Measurements from ENCODE around the gene TYRP1. TPM values are rescaled to one million over a fixed set of nuclear protein-coding genes. Genes with fewer than 3 reads are reported as not detected.

TYRP1 gene
- polyA plus RNA-seq, 1 donor from 2014 or later, result not detected

GRCh38 chr9:12695474-12695873, 2.3 kb downstream of the TYRP1 start:
- H3F3A ChIP-seq (ENCODE audit: insufficient read depth, low read length, poor library complexity, severe bottlenecking), result no peaks in the 10 kb centered on the region
- H3K27ac ChIP-seq (ENCODE audit: low read length), result no peak overlapping the region
- H3K9me3 ChIP-seq (ENCODE audit: low read length), result no peaks in the 10 kb centered on the region
- H3K9ac ChIP-seq (ENCODE audit: low read length), result no peak overlapping the region
- no peaks in the 10 kb centered on the region for H3K79me2 ChIP-seq (replicated peaks; ENCODE audit: insufficient read depth, low read length)
- H3K4me2 ChIP-seq (ENCODE audit: low read length), result no peak overlapping the region
- H3K27me3 ChIP-seq (ENCODE audit: insufficient read depth, low read depth, low read length), result no peaks in the 10 kb centered on the region
- no peak overlapping the region for H3K4me3 ChIP-seq (ENCODE audit: low read length)
- H3K9me2 ChIP-seq (ENCODE audit: insufficient read depth, low read length), result no peaks in the 10 kb centered on the region
- H4K20me1 ChIP-seq (ENCODE audit: insufficient read depth), result no peaks in the 10 kb centered on the region
- H2AFZ ChIP-seq (ENCODE audit: low read depth, low read length), result no peak overlapping the region
- no peak for TF ChIP-seq REST (IDR thresholded peaks at IDR 0.05; ENCODE audit: borderline replicate concordance)
- TF ChIP-seq RAD21 (conservative IDR thresholded peaks at IDR 0.05), result no peak
- no peak for TF ChIP-seq EP300 (conservative IDR thresholded peaks at IDR 0.05; ENCODE audit: poor library complexity, severe bottlenecking)
- no peak for TF ChIP-seq SMC3 (conservative IDR thresholded peaks at IDR 0.05; ENCODE audit: poor library complexity)
- no peak for TF ChIP-seq EZH2 (IDR thresholded peaks at IDR 0.05; ENCODE audit: borderline replicate concordance, insufficient read depth, low read length, poor library complexity, severe bottlenecking)
- TF ChIP-seq POLR2AphosphoS5 (IDR thresholded peaks at IDR 0.05), result no peak
- TF ChIP-seq CTCF (IDR thresholded peaks at IDR 0.05; ENCODE audit: poor library complexity, severe bottlenecking), result no peak
- no peak for TF ChIP-seq MXI1 (conservative IDR thresholded peaks at IDR 0.05; ENCODE audit: poor library complexity, severe bottlenecking)
- no peak for TF ChIP-seq TAF1 (IDR thresholded peaks at IDR 0.05; ENCODE audit: low read depth)
- no peaks in the 10 kb centered on the region for H3K36me3 ChIP-seq (ENCODE audit: insufficient read depth, low read length)

- Histone ChIP-seq H4K20me1 (ENCODE audit: insufficient read depth) (no peaks in the 10 kb centered on the region), H2AFZ (ENCODE audit: low read depth, low read length) (no peak overlapping the region), H3K27ac (ENCODE audit: low read length) (no peak overlapping the region), H3K9me2 (ENCODE audit: insufficient read depth, low read length) (no peaks in the 10 kb centered on the region), H3K4me3 (ENCODE audit: low read length) (no peak overlapping the region), H3K9ac (ENCODE audit: low read length) (no peak overlapping the region), H3K36me3 (ENCODE audit: insufficient read depth, low read length) (no peaks in the 10 kb centered on the region), H3K27me3 (ENCODE audit: insufficient read depth, low read depth, low read length) (no peaks in the 10 kb centered on the region), H3K4me2 (ENCODE audit: low read length) (no peak overlapping the region), H3K79me2 (replicated peaks; ENCODE audit: insufficient read depth, low read length) (no peaks in the 10 kb centered on the region), H3K9me3 (ENCODE audit: low read length) (no peaks in the 10 kb centered on the region), H3F3A (ENCODE audit: insufficient read depth, low read length, poor library complexity, severe bottlenecking) (no peaks in the 10 kb centered on the region)
- no peak for TF ChIP-seq EP300 (conservative IDR thresholded peaks at IDR 0.05; ENCODE audit: poor library complexity, severe bottlenecking)
- TF ChIP-seq CTCF (IDR thresholded peaks at IDR 0.05; ENCODE audit: poor library complexity, severe bottlenecking), result no peak
- TF ChIP-seq TAF1 (IDR thresholded peaks at IDR 0.05; ENCODE audit: low read depth), result no peak
- TF ChIP-seq MXI1 (conservative IDR thresholded peaks at IDR 0.05; ENCODE audit: poor library complexity, severe bottlenecking), result no peak
- TF ChIP-seq SMC3 (conservative IDR thresholded peaks at IDR 0.05; ENCODE audit: poor library complexity), result no peak
- TF ChIP-seq POLR2AphosphoS5 (IDR thresholded peaks at IDR 0.05), result no peak
- no peak for TF ChIP-seq RAD21 (conservative IDR thresholded peaks at IDR 0.05)
- no peak for TF ChIP-seq EZH2 (IDR thresholded peaks at IDR 0.05; ENCODE audit: borderline replicate concordance, insufficient read depth, low read length, poor library complexity, severe bottlenecking)
- no peak for TF ChIP-seq REST (IDR thresholded peaks at IDR 0.05; ENCODE audit: borderline replicate concordance)
These were observed 3.9 kb downstream of the TYRP1 start for GRCh38 chr9:12696931-12697622.
